HCT116 (cell line): ENCODE results near the gene RIPK3. TPM values are rescaled to one million over a fixed set of nuclear protein-coding genes. Genes with fewer than 3 reads are reported as not detected.

Source experiments
- ATAC-seq: fragments of 200-7000 bp; cut with Tn5 transposase; 2 replicates; pipeline ENCODE4 v1.9.1; 2020; ENCODE audit warnings: mild to moderate bottlenecking, moderate library complexity
- BruUV-seq: library from RNA; stranded (reverse); fragments of 400-500 nt; replicated peaks from 2 replicates; lab custom pipeline; 2021; lab: Mats Ljungman, UMichigan
- CTCF ChIA-PET: fragments of 300-600 bp; sonication (Branson Sonifier 250); formaldehyde crosslinking; loops from one replicate; lab custom pipeline; 2021; ENCODE audit warnings: antibody characterized with exemption; lab: Charles Lee
- POLR2A ChIA-PET: fragments of 300-600, 350-600 bp; sonication (Branson Sonifier 250); formaldehyde crosslinking; loops from one replicate; lab custom pipeline; 2021; ENCODE audit warnings: antibody characterized with exemption; lab: Charles Lee
- RAD21 ChIA-PET, 2 experiments: fragments of 300-600 bp; sonication (Branson Sonifier 250); formaldehyde crosslinking; loops; one replicate each; lab custom pipeline; 2023; ENCODE audit warnings: low total read pairs in 2 of 2; ENCODE audit not compliant: uncharacterized antibody in 2 of 2, unreplicated experiment in 2 of 2, low non-redundant PET in 1 of 2; lab: Charles Lee
- DNase-seq: peaks from one replicate; pipeline ENCODE4 v3.0.0-alpha.2; 2010; ENCODE audit warnings: low read depth, low spot score
- H2AFZ ChIP-seq: fragments of 200-600 bp; shearing (Covaris generic), sonication (generic); 2 replicates; pipeline ENCODE4 v1.6.1; 2017; ENCODE audit warnings: low read depth, mixed run types, mixed read lengths, antibody characterized with exemption, low read length; ENCODE audit not compliant: poor library complexity, severe bottlenecking
- H3K27ac ChIP-seq: 2 replicates; pipeline ENCODE4 v1.5.1; 2012; ENCODE audit warnings: low read depth, low read length
- H3K27me3 ChIP-seq: fragments of 200-600 bp; sonication (generic); 2 replicates; pipeline ENCODE4 v1.6.1; 2016; ENCODE audit warnings: mixed run types, low read length, mixed read lengths; ENCODE audit not compliant: insufficient read depth
- H3K36me3 ChIP-seq, 2 experiments: fragments of 200-500 bp in 1 of 2; fragments of 200-600 bp in 1 of 2; sonication (Bioruptor generic) in 1 of 2; sonication (generic) in 1 of 2; 2 replicates each; pipeline versions ENCODE4 v1.5.1 to v1.6.1; 2014 to 2016; ENCODE audit warnings: low read length in 2 of 2, inconsistent platforms in 1 of 2, mixed read lengths in 1 of 2, mixed run types in 1 of 2; ENCODE audit not compliant: insufficient read depth in 2 of 2, control insufficient read depth in 1 of 2
- H3K4me1 ChIP-seq, 2 experiments: fragments of 200-600 bp in 1 of 2; sonication (generic) in 1 of 2; 2 replicates each; pipeline versions ENCODE4 v1.5.1 to v1.6.1; 2012 to 2017; ENCODE audit warnings: low read length in 2 of 2, inconsistent platforms in 1 of 2, mild to moderate bottlenecking in 1 of 2, mixed read lengths in 1 of 2, mixed run types in 1 of 2, moderate library complexity in 1 of 2; ENCODE audit not compliant: insufficient read depth in 2 of 2, control insufficient read depth in 1 of 2
- H3K4me2 ChIP-seq: fragments of 200-600 bp; sonication (generic); 2 replicates; pipeline ENCODE4 v1.6.1; 2017; ENCODE audit warnings: mixed run types, low read length, mixed read lengths
- H3K4me3 ChIP-seq, 2 experiments: fragments of 200-600 bp in 1 of 2; sonication (generic) in 1 of 2; replicated peaks in 1 of 2; 2 replicates each; pipeline ENCODE4 v1.5.1; 2011 to 2016; ENCODE audit warnings: low read length in 2 of 2, control low read depth in 1 of 2, low read depth in 1 of 2, mild to moderate bottlenecking in 1 of 2, mixed read lengths in 1 of 2, mixed run types in 1 of 2
- H3K79me2 ChIP-seq: fragments of 200-600 bp; sonication (generic); 2 replicates; pipeline ENCODE4 v1.6.1; 2017; ENCODE audit warnings: mild to moderate bottlenecking, mixed run types, low read length, moderate library complexity, mixed read lengths; ENCODE audit not compliant: insufficient read depth
- H3K9ac ChIP-seq: fragments of 200-600 bp; sonication (generic); 2 replicates; pipeline ENCODE4 v1.6.1; 2016; ENCODE audit warnings: low read length, mixed read lengths
- H3K9me2 ChIP-seq: fragments of 200-600 bp; sonication (generic), shearing (Covaris generic); 2 replicates; pipeline ENCODE4 v1.6.1; 2017; ENCODE audit warnings: mixed run types, mild to moderate bottlenecking, moderate library complexity; ENCODE audit not compliant: insufficient read depth
- H3K9me3 ChIP-seq, 2 experiments: fragments of 200-500 bp in 1 of 2; fragments of 200-600 bp in 1 of 2; sonication (Bioruptor generic) in 1 of 2; sonication (generic) in 1 of 2; 2 replicates each; pipeline ENCODE4 v1.6.1; 2014 to 2017; ENCODE audit warnings: low read length in 2 of 2, mixed read lengths in 2 of 2, inconsistent platforms in 1 of 2, low read depth in 1 of 2, mild to moderate bottlenecking in 1 of 2, mixed run types in 1 of 2, moderate library complexity in 1 of 2; ENCODE audit not compliant: control insufficient read depth in 1 of 2, insufficient read depth in 1 of 2
- H4K20me1 ChIP-seq: fragments of 200-600 bp; sonication (generic), shearing (Covaris generic); 2 replicates; pipeline ENCODE4 v1.6.1; 2017; ENCODE audit warnings: mixed run types, mild to moderate bottlenecking, moderate library complexity; ENCODE audit not compliant: insufficient read depth
- CEBPB ChIP-seq: IDR thresholded peaks from 2 replicates; pipeline ENCODE4 v1.6.1; 2012; ENCODE audit warnings: low read depth
- EGR1 ChIP-seq: IDR thresholded peaks from 2 replicates; pipeline ENCODE4 v1.6.1; 2012; ENCODE audit warnings: low read depth
- ELF1 ChIP-seq: IDR thresholded peaks from 2 replicates; pipeline ENCODE4 v1.6.1; 2012; ENCODE audit warnings: low read depth, borderline replicate concordance
- EZH2phosphoT487 ChIP-seq: fragments of 200-600 bp; IDR thresholded peaks from 2 replicates; pipeline ENCODE4 v1.6.1; 2018; ENCODE audit warnings: antibody characterized with exemption, borderline replicate concordance
- POLR2A ChIP-seq: IDR thresholded peaks from 2 replicates; pipeline ENCODE4 v1.7.0; 2011; ENCODE audit warnings: borderline replicate concordance; ENCODE audit not compliant: insufficient read depth, insufficient read length; ENCODE audit errors: extremely low read depth
- POLR2AphosphoS5 ChIP-seq: IDR thresholded peaks from 2 replicates; pipeline ENCODE4 v1.6.1; 2011; ENCODE audit warnings: mild to moderate bottlenecking, low read depth, low read length, moderate library complexity
- RAD21 ChIP-seq: IDR thresholded peaks from 2 replicates; pipeline ENCODE4 v1.6.1; 2012; ENCODE audit warnings: low read depth, mild to moderate bottlenecking
- SIN3A ChIP-seq: IDR thresholded peaks from 2 replicates; pipeline ENCODE4 v1.6.1; 2012; ENCODE audit warnings: low read depth
- TCF7L2 ChIP-seq: IDR thresholded peaks from 2 replicates; pipeline ENCODE4 v1.7.0; 2011; ENCODE audit warnings: borderline replicate concordance, inconsistent platforms; ENCODE audit not compliant: insufficient read depth, insufficient read length; ENCODE audit errors: extremely low read depth
- ZFX ChIP-seq: fragments of 450-650 bp; IDR thresholded peaks from 2 replicates; pipeline ENCODE4 v1.6.1; 2017
- ZNF274 ChIP-seq: fragments of 200-500 bp; sonication (Bioruptor generic); IDR thresholded peaks from 2 replicates; pipeline ENCODE4 v1.6.1; 2014; ENCODE audit warnings: mild to moderate bottlenecking, low read depth, low read length, inconsistent platforms
- intact Hi-C: fragments of 100-400 bp; cut with micrococcal nuclease; formaldehyde crosslinking; loops from 2 replicates; pipeline ENCODE4 v1.10.0; 2022
- total RNA-seq: library from RNA; stranded (reverse); gene quantifications from one replicate; pipeline ENCODE4 v1.2.1, GENCODE V29; 2021; ENCODE audit not compliant: unreplicated experiment
- TF ChIP-seq, protein P1 (sequence below): IDR thresholded peaks from 2 replicates; pipeline ENCODE4 v1.6.1; 2011; ENCODE audit warnings: mild to moderate bottlenecking, low read length, moderate library complexity; ENCODE audit not compliant: insufficient replicate concordance; ENCODE audit errors: extremely low read depth
- TF ChIP-seq, protein P2 (sequence below): IDR thresholded peaks from 2 replicates; pipeline ENCODE4 v1.6.1; 2012; ENCODE audit warnings: low read depth
- TF ChIP-seq, protein P3 (sequence below): IDR thresholded peaks from 2 replicates; pipeline ENCODE4 v1.6.1; 2012

The RIPK3 gene
- total RNA-seq, 1 experiment from 2014 or later = not detected

DNA sequence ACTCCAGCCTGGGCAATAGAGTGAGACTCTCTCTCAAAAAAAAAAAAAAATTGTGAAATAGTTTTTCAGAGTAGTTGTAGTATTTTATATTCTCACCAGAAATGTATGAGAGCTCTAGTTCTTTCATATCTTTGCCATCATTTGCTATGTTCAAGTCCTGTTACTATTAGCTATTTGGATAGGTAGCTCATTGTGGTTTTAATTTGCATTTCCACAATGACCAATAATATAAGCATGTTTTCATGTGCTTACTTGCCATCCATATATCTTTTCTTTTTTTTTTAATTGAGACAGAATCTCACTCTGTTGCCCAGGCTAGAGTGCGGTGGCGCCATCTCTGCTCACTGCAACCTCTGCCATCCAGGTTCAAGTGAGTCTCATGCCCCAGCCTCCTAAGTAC is 8.4 kb upstream of the RIPK3 start:
- Histone ChIP-seq H3K9me2 (no peaks in the 10 kb centered on the region), H3K36me3 (no peaks in the 10 kb centered on the region), H3K9me3 (no peaks in the 10 kb centered on the region), H3K9ac (no peak overlapping the region), H3K4me3 (no peak overlapping the region), H2AFZ (no peak overlapping the region), H3K27ac (no peak overlapping the region), H3K4me2 (no peak overlapping the region), H3K27me3 (no peaks in the 10 kb centered on the region), H4K20me1 (no peaks in the 10 kb centered on the region), H3K4me1 (peaks cover 0 to 5% of the 10 kb centered on the region in 2 experiments; a peak in 1 of 4 replicates), H3K79me2 (no peaks in the 10 kb centered on the region)
- POLR2A ChIA-PET = no interaction called here
- ATAC-seq (no peak), DNase-seq (no peak)
- CTCF ChIA-PET = interaction anchor here (0.7 to 0.9 kb wide), 3 partner anchors 14 to 83 kb away, joined by 3 to 5 read pairs (median 3); no protein-coding TSS in a partner anchor
- no TSS peak for BruUV-seq
- RAD21 ChIA-PET = no interaction called here
- TF ChIP-seq, protein P1, sequence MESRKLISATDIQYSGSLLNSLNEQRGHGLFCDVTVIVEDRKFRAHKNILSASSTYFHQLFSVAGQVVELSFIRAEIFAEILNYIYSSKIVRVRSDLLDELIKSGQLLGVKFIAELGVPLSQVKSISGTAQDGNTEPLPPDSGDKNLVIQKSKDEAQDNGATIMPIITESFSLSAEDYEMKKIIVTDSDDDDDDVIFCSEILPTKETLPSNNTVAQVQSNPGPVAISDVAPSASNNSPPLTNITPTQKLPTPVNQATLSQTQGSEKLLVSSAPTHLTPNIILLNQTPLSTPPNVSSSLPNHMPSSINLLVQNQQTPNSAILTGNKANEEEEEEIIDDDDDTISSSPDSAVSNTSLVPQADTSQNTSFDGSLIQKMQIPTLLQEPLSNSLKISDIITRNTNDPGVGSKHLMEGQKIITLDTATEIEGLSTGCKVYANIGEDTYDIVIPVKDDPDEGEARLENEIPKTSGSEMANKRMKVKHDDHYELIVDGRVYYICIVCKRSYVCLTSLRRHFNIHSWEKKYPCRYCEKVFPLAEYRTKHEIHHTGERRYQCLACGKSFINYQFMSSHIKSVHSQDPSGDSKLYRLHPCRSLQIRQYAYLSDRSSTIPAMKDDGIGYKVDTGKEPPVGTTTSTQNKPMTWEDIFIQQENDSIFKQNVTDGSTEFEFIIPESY = no peak
- TF ChIP-seq CEBPB (no peak), EZH2phosphoT487 (no peak), TCF7L2 (no peak), ZNF274 (no peak), POLR2A (no peak), EGR1 (no peak), ELF1 (no peak), SIN3A (no peak), ZFX (no peak), RAD21 (no peak), POLR2AphosphoS5 (no peak)
- TF ChIP-seq, protein P2, sequence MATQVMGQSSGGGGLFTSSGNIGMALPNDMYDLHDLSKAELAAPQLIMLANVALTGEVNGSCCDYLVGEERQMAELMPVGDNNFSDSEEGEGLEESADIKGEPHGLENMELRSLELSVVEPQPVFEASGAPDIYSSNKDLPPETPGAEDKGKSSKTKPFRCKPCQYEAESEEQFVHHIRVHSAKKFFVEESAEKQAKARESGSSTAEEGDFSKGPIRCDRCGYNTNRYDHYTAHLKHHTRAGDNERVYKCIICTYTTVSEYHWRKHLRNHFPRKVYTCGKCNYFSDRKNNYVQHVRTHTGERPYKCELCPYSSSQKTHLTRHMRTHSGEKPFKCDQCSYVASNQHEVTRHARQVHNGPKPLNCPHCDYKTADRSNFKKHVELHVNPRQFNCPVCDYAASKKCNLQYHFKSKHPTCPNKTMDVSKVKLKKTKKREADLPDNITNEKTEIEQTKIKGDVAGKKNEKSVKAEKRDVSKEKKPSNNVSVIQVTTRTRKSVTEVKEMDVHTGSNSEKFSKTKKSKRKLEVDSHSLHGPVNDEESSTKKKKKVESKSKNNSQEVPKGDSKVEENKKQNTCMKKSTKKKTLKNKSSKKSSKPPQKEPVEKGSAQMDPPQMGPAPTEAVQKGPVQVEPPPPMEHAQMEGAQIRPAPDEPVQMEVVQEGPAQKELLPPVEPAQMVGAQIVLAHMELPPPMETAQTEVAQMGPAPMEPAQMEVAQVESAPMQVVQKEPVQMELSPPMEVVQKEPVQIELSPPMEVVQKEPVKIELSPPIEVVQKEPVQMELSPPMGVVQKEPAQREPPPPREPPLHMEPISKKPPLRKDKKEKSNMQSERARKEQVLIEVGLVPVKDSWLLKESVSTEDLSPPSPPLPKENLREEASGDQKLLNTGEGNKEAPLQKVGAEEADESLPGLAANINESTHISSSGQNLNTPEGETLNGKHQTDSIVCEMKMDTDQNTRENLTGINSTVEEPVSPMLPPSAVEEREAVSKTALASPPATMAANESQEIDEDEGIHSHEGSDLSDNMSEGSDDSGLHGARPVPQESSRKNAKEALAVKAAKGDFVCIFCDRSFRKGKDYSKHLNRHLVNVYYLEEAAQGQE = no peak
- TF ChIP-seq, protein P3, sequence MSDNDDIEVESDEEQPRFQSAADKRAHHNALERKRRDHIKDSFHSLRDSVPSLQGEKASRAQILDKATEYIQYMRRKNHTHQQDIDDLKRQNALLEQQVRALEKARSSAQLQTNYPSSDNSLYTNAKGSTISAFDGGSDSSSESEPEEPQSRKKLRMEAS = no peak
- intact Hi-C loops = no loop called here
